Measurements from ENCODE around the gene SSPN.

Gene SSPN

GRCh38 chr12:26187014-26187798 is 8.2 kb upstream of the SSPN start:
- DNase-seq = no peak

GRCh38 chr12:26188127-26188526 is 7.2 kb upstream of the SSPN start:
- DNase-seq = no peak

- no peak for DNase-seq
These were observed 6.7 kb upstream of the SSPN start for GRCh38 chr12:26188641-26189040.

- no peak for DNase-seq
These were observed 3.2 kb upstream of the SSPN start for GRCh38 chr12:26192142-26192541.

- DNase-seq = no peak
These were observed 1.8 kb upstream of the SSPN start for GRCh38 chr12:26193539-26193938.

GRCh38 chr12:26195641-26196420 is 458 bp downstream of the SSPN start:
- no peak for DNase-seq

- DNase-seq = no peak
These were observed 996 bp downstream of the SSPN start for GRCh38 chr12:26196421-26196716.

GRCh38 chr12:26197832-26198231 is 2.5 kb downstream of the SSPN start:
- DNase-seq = no peak

GRCh38 chr12:26198742-26199141 is 3.4 kb downstream of the SSPN start:
- no peak for DNase-seq

- no peak for DNase-seq
These were observed 7.9 kb downstream of the SSPN start for GRCh38 chr12:26203167-26203780.

GRCh38 chr12:26204612-26205289 is 9.4 kb downstream of the SSPN start:
- no peak for DNase-seq

- no peak for DNase-seq
These were observed 9.9 kb downstream of the SSPN start for GRCh38 chr12:26205298-26205697.

GRCh38 chr12:26205941-26206340 is 10.6 kb downstream of the SSPN start:
- DNase-seq = no peak

GRCh38 chr12:26211331-26211730 is 16.0 kb downstream of the SSPN start:
- DNase-seq = no peak

- DNase-seq = no peak
These were observed 17.0 kb downstream of the SSPN start for GRCh38 chr12:26212396-26212795.

GRCh38 chr12:26212988-26213387 is 17.6 kb downstream of the SSPN start:
- DNase-seq = no peak

- DNase-seq = no peak
These were observed 18.7 kb downstream of the SSPN start for GRCh38 chr12:26214121-26214520.

- no peak for DNase-seq
These were observed 24.4 kb downstream of the SSPN start for GRCh38 chr12:26219736-26220135.

GRCh38 chr12:26224657-26225056 is 29.3 kb downstream of the SSPN start:
- DNase-seq = no peak

GRCh38 chr12:26226122-26226521 is 30.7 kb downstream of the SSPN start:
- DNase-seq = no peak

- DNase-seq = no peak
These were observed 31.4 kb downstream of the SSPN start for GRCh38 chr12:26226629-26227360.

- DNase-seq = no peak
These were observed 32.0 kb downstream of the SSPN start for GRCh38 chr12:26227361-26227745.

GRCh38 chr12:26229910-26230309 is 34.5 kb downstream of the SSPN start:
- DNase-seq = no peak
